A549 treated with RU486 at 1 μM for 4 hours (cell line): ENCODE results near the gene DPH7. TPM values are rescaled to one million over a fixed set of nuclear protein-coding genes. Genes with fewer than 3 reads are reported as not detected.

Source experiments
- total RNA-seq: library from RNA; stranded (reverse); fragments of 200-300 nt; extraction: Qiagen RNA extraction; gene quantifications from 5 replicates; pipeline ENCODE4 v1.2.3, GENCODE V29; 2022; ENCODE audit warnings: low read depth

Gene DPH7
- total RNA-seq: 22.0 to 30.8 TPM (median 25.4 TPM) in 5 replicates

GRCh38 chr9:137578518-137579258, at the start of gene DPH7:
DPH7 (minus strand) TSS chr9:137578925; CDS start chr9:137578777, 148 bp downstream.

GRCh38 chr9:137618105-137619067, 39.7 kb upstream of the DPH7 start, which contains the start of gene EHMT1:
EHMT1 (plus strand) TSS chr9:137619005; CDS start chr9:137619029, 24 bp downstream.

GRCh38 chr9:137605121-137606004, 26.6 kb upstream of the DPH7 start, which contains the start of gene ARRDC1:
ARRDC1 (plus strand) TSS chr9:137605686; CDS start chr9:137605718, 32 bp downstream.

GRCh38 chr9:137590469-137591383, 12.0 kb upstream of the DPH7 start, which contains the start of gene ZMYND19:
ZMYND19 (minus strand) TSS chr9:137590512; CDS start chr9:137590263, 249 bp downstream.

GRCh38 chr9:137551264-137552021, 27.3 kb downstream of the DPH7 start, which contains the start of gene MRPL41:
MRPL41 (plus strand) TSS chr9:137551879; CDS start chr9:137552082, 203 bp downstream.

GRCh38 chr9:137550231-137550621, 28.5 kb downstream of the DPH7 start, which contains the start of gene PNPLA7:
PNPLA7 (minus strand) TSS chr9:137550402; CDS start chr9:137550197, 205 bp downstream.

Other genes starting within 250 kb of the DPH7 start
- gene EXD3, start 155.8 kb downstream of the DPH7 start, total RNA-seq: 4.0 to 7.3 TPM (median 5.5 TPM) in 5 replicates
- gene NOXA1, start 155.5 kb downstream of the DPH7 start, total RNA-seq: 1.1 to 2.4 TPM (median 1.7 TPM) in 5 replicates
- gene ENTPD8, start 137.6 kb downstream of the DPH7 start, total RNA-seq: 0.15 to 0.31 TPM (median 0.20 TPM) in 5 replicates
- 29.6 to 45.5 TPM (median 40.6 TPM) in 5 replicates for gene NSMF, start 119.6 kb downstream of the DPH7 start, total RNA-seq
- gene PNPLA7, start 28.5 kb downstream of the DPH7 start, total RNA-seq: 0.54 to 0.85 TPM (median 0.83 TPM) in 5 replicates
- 53.0 to 92.3 TPM (median 89.7 TPM) in 5 replicates for gene MRPL41, start 27.0 kb downstream of the DPH7 start, total RNA-seq
- gene ZMYND19, start 11.6 kb upstream of the DPH7 start, total RNA-seq: 33.6 to 54.8 TPM (median 52.3 TPM) in 5 replicates
- 19.3 to 30.4 TPM (median 28.1 TPM) in 5 replicates for gene ARRDC1, start 26.8 kb upstream of the DPH7 start, total RNA-seq
- gene EHMT1, start 40.1 kb upstream of the DPH7 start, total RNA-seq: 35.7 to 43.9 TPM (median 40.5 TPM) in 5 replicates